PFSK-1 (cell line): ENCODE measurements around the gene JMJD1C.

Source experiments
- FOXP2 ChIP-seq: optimal IDR thresholded peaks from 2 replicates; pipeline ENCODE3; 2011; ENCODE audit warnings: borderline replicate concordance, control low read depth, inconsistent platforms; ENCODE audit not compliant: insufficient read depth; ENCODE audit errors: extremely low read length, extremely low read depth
- POLR2AphosphoS5 ChIP-seq: IDR thresholded peaks from 2 replicates; pipeline ENCODE4 v1.6.1; 2012; ENCODE audit warnings: low read depth, mild to moderate bottlenecking, control low read depth, low read length, moderate library complexity
- REST ChIP-seq, 2 experiments: IDR thresholded peaks; 2 replicates each; pipeline versions ENCODE4 v1.6.1 to v1.8.0; 2011 to 2012; ENCODE audit warnings: low read depth in 2 of 2, low read length in 2 of 2, control low read depth in 1 of 2, inconsistent platforms in 1 of 2, mild to moderate bottlenecking in 1 of 2, moderate library complexity in 1 of 2; ENCODE audit not compliant: insufficient read depth in 1 of 2
- SIN3A ChIP-seq: IDR thresholded peaks from 2 replicates; pipeline ENCODE4 v1.6.1; 2012; ENCODE audit warnings: mild to moderate bottlenecking, low read length, moderate library complexity, borderline replicate concordance; ENCODE audit not compliant: insufficient read depth
- TAF1 ChIP-seq: IDR thresholded peaks from 2 replicates; pipeline ENCODE4 v1.6.1; 2012; ENCODE audit warnings: low read length, control low read depth, borderline replicate concordance; ENCODE audit not compliant: insufficient read depth

The JMJD1C gene

GRCh38 chr10:63268149-63268797 lies 197.5 kb downstream of the JMJD1C start:
- TF ChIP-seq SIN3A (no peak), TAF1 (no peak), POLR2AphosphoS5 (no peak), REST (IDR thresholded peaks at IDR 0.05; ENCODE audit: insufficient read depth in 1 of 2, low read depth in 2 of 2, low read length in 2 of 2) (no peak), FOXP2 (no peak)

GRCh38 chr10:63267414-63268148 lies 198.2 kb downstream of the JMJD1C start:
- no peak for TF ChIP-seq TAF1
- TF ChIP-seq SIN3A, result no peak
- no peak for TF ChIP-seq REST (IDR thresholded peaks at IDR 0.05; ENCODE audit: insufficient read depth in 1 of 2, low read depth in 2 of 2, low read length in 2 of 2)
- no peak for TF ChIP-seq POLR2AphosphoS5
- TF ChIP-seq FOXP2, result no peak

- TF ChIP-seq TAF1, result no peak
- TF ChIP-seq SIN3A, result no peak
Observed at GRCh38 chr10:63266391-63267316, 199.1 kb downstream of the JMJD1C start.

- TF ChIP-seq POLR2AphosphoS5, result no peak
- TF ChIP-seq FOXP2, result no peak
- no peak for TF ChIP-seq SIN3A
- no peak for TF ChIP-seq REST (IDR thresholded peaks at IDR 0.05; ENCODE audit: insufficient read depth in 1 of 2, low read depth in 2 of 2, low read length in 2 of 2)
- no peak for TF ChIP-seq TAF1
Observed at GRCh38 chr10:63265683-63266235, 200.0 kb downstream of the JMJD1C start.

GRCh38 chr10:63265222-63265617 lies 200.6 kb downstream of the JMJD1C start:
- no peak for TF ChIP-seq SIN3A
- TF ChIP-seq TAF1, result peak; percentile 29; the same call in 1 of the 2 replicates
- TF ChIP-seq FOXP2, result no peak
- TF ChIP-seq REST (IDR thresholded peaks at IDR 0.05; ENCODE audit: insufficient read depth in 1 of 2, low read depth in 2 of 2, low read length in 2 of 2), result no peak
- peak; percentile 25; the same call in 1 of the 2 replicates for TF ChIP-seq POLR2AphosphoS5
